Calu3 (cell line): ENCODE data around the gene PTPRN2. TPM values are rescaled to one million over a fixed set of nuclear protein-coding genes. Genes with fewer than 3 reads are reported as not detected.

ENCODE experiments used
- BruUV-seq: library from RNA; stranded (reverse); fragments of 400-500 nt; replicated peaks from 2 replicates; lab custom pipeline; 2021; lab: Mats Ljungman, UMichigan
- CTCF ChIA-PET: fragments of 300-600 bp; sonication (Branson Sonifier 250); formaldehyde crosslinking; loops from one replicate; lab custom pipeline; 2022; ENCODE audit warnings: antibody characterized with exemption; lab: Charles Lee
- DNase-seq: peaks from one replicate; pipeline ENCODE4 v3.0.0; 2022
- H3K27ac Mint-ChIP-seq: one replicate; pipeline ENCODE4 v1.8.0; 2022; ENCODE audit warnings: mixed read lengths; ENCODE audit not compliant: unreplicated experiment
- H3K27me3 Mint-ChIP-seq: one replicate; pipeline ENCODE4 v1.8.0; 2022; ENCODE audit warnings: mixed read lengths; ENCODE audit not compliant: unreplicated experiment
- H3K36me3 Mint-ChIP-seq: one replicate; pipeline ENCODE4 v1.8.0; 2022; ENCODE audit warnings: mild to moderate bottlenecking, moderate library complexity, mixed read lengths; ENCODE audit not compliant: insufficient read depth, unreplicated experiment
- H3K4me1 Mint-ChIP-seq: one replicate; pipeline ENCODE4 v1.8.0; 2022; ENCODE audit warnings: mild to moderate bottlenecking, low read depth, mixed read lengths; ENCODE audit not compliant: unreplicated experiment
- H3K4me3 Mint-ChIP-seq: one replicate; pipeline ENCODE4 v1.8.0; 2022; ENCODE audit warnings: mild to moderate bottlenecking, low read depth, moderate library complexity, mixed read lengths; ENCODE audit not compliant: unreplicated experiment
- H3K9me3 Mint-ChIP-seq: one replicate; pipeline ENCODE4 v1.8.0; 2022; ENCODE audit warnings: low read depth, mixed read lengths; ENCODE audit not compliant: unreplicated experiment
- intact Hi-C: fragments of 100-400 bp; cut with micrococcal nuclease; formaldehyde crosslinking; loops from one replicate; pipeline ENCODE4 v1.10.0; 2022; ENCODE audit not compliant: unreplicated experiment
- total RNA-seq: library from RNA; stranded (reverse); gene quantifications from 2 replicates; pipeline ENCODE4 v1.2.3, GENCODE V29; 2022
- TF ChIP-seq, protein P1 (sequence below): fragments of 200-600 bp; IDR thresholded peaks from one replicate; pipeline ENCODE4 v1.8.0; 2022; ENCODE audit warnings: antibody characterized with exemption; ENCODE audit not compliant: unreplicated experiment

The PTPRN2 gene
- total RNA-seq, 1 experiment from 2014 or later = 2.0 TPM

DNA sequence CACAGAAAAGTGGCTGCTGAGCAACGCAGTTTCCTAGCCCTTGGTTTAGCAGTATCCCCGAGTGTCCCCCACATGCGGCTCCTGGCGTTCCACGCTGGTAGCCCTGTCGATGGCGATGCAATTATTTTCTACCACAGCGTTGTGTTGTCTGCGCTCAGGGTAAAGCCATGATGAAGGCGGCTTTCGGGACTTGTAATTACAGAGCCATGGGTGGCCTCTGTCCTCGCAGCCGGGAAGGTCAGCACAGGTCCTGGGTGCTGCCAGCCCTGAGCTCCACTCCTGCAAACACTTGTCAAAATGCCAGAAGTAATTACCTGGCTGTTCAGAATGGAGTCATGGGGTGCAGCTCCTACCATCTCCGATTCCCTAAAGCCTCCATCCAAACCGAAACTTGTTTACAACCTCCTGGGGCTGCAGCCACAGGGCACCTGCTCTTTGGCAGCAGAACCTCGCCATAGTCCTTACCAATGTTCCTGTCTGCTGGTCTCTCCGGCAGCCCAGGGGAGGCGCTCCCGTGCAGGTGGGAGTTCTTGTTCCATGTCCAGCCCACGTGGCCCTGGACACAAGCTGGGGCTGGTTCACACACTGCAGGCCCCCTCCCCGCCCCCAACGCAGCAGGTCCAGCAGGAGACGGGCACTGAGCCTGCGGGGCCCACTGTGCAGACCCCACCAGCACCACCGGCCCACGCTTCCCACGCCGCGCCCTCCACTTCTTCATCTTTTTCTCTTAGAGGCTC is 512.6 kb downstream of the PTPRN2 start:
- TF ChIP-seq, protein P1, sequence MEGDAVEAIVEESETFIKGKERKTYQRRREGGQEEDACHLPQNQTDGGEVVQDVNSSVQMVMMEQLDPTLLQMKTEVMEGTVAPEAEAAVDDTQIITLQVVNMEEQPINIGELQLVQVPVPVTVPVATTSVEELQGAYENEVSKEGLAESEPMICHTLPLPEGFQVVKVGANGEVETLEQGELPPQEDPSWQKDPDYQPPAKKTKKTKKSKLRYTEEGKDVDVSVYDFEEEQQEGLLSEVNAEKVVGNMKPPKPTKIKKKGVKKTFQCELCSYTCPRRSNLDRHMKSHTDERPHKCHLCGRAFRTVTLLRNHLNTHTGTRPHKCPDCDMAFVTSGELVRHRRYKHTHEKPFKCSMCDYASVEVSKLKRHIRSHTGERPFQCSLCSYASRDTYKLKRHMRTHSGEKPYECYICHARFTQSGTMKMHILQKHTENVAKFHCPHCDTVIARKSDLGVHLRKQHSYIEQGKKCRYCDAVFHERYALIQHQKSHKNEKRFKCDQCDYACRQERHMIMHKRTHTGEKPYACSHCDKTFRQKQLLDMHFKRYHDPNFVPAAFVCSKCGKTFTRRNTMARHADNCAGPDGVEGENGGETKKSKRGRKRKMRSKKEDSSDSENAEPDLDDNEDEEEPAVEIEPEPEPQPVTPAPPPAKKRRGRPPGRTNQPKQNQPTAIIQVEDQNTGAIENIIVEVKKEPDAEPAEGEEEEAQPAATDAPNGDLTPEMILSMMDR = no peak
- Mint-ChIP-seq H3K4me3 (no peak overlapping the region), H3K9me3 (peaks cover 11% of the 10 kb centered on the region), H3K36me3 (peaks cover 2% of the 10 kb centered on the region), H3K27me3 (no peaks in the 10 kb centered on the region), H3K27ac (no peak overlapping the region), H3K4me1 (no peaks in the 10 kb centered on the region)
- DNase-seq = no peak
- CTCF ChIA-PET = no interaction called here
- BruUV-seq = no TSS peak
- intact Hi-C loops = no loop called here

- Mint-ChIP-seq H3K27me3 (no peaks in the 10 kb centered on the region), H3K4me3 (no peak overlapping the region), H3K4me1 (no peaks in the 10 kb centered on the region), H3K27ac (no peak overlapping the region), H3K36me3 (peaks cover 5% of the 10 kb centered on the region), H3K9me3 (peaks cover 11% of the 10 kb centered on the region)
- CTCF ChIA-PET = no interaction called here
- intact Hi-C loops = no loop called here
- no TSS peak for BruUV-seq
- no peak for DNase-seq
- TF ChIP-seq, protein P1 = no peak
Observed at GRCh38 chr7:158073845-158074840, 513.5 kb downstream of the PTPRN2 start.

DNA sequence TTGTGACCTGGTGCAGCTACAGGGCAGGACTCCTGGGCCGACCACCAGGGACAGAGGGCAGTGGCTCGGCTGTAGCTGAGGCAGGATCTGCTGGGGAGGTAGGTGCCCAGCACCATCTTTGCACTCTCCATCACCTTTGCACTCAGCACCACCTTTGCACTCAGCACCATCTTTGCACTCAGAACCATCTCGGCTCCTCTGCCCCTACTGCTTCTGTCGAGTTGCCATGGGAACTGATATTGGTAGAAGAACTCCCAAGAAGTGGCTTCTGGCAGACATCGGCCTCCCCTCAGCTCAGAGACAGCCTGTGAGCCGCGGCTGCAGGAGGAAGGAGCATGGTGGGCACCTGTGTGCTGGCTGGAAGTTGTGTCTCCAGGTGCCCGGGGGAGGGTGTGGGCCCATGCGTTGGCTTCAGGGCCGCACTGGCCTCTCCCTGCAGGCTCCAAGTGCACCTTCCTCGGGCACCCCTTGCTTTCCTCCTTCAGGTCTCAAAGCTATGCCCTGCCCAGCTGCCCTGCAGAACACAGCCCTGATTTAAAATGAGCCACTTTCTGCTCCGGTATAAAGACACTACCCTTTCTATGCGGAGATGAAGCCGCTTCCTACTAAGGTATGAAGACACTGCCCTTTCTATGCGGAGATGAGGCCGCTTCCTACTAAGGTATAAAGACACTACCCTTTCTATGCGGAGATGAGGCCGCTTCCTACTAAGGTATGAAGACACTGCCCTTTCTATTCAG is 514.5 kb downstream of the PTPRN2 start:
- peaks cover 8% of the 10 kb centered on the region for H3K9me3 Mint-ChIP-seq
- H3K36me3 Mint-ChIP-seq = peaks cover 5% of the 10 kb centered on the region
- no peaks in the 10 kb centered on the region for H3K27me3 Mint-ChIP-seq
- no TSS peak for BruUV-seq
- intact Hi-C loops = no loop called here
- H3K4me1 Mint-ChIP-seq = no peaks in the 10 kb centered on the region
- no peak for DNase-seq
- TF ChIP-seq, protein P1 = no peak
- no peak overlapping the region for H3K4me3 Mint-ChIP-seq
- CTCF ChIA-PET = no interaction called here
- no peak overlapping the region for H3K27ac Mint-ChIP-seq

DNA sequence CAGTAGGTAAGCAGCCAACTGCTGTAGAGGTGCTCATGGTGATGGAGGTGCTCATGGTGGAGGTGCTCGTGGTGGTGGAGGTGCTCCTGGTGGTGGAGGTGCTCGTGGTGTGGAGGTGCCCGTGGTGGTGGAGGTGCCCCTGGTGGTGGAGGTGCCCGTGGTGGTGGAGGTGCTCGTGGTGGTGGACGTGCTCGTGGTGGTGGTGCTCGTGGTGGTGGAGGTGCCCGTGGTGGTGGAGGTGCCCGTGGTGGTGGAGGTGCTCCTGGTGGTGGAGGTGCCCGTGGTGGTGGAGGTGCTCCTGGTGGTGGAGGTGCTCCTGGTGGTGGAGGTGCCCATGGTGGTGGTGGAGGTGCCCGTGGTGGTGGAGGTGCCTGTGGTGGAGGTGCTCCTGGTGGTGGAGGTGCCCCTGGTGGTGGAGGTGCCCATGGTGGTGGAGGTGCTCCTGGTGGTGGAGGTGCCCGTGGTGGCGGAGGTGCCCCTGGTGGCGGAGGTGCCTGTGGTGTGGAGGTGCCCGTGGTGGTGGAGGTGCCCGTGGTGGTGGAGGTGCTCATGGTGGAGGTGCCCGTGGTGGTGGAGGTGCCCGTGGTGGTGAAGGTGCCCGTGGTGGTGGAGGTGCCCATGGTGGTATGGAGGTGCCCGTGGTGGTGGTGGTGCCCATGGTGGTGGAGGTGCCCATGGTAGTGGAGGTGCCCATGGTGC is 517.3 kb downstream of the PTPRN2 start:
- CTCF ChIA-PET = no interaction called here
- no peak for DNase-seq
- Mint-ChIP-seq H3K4me3 (no peak overlapping the region), H3K36me3 (peaks cover 5% of the 10 kb centered on the region), H3K4me1 (no peaks in the 10 kb centered on the region), H3K27ac (no peak overlapping the region), H3K9me3 (peaks cover 15% of the 10 kb centered on the region), H3K27me3 (no peaks in the 10 kb centered on the region)
- BruUV-seq = no TSS peak
- TF ChIP-seq, protein P1 = no peak
- intact Hi-C loops = no loop called here
